Endothelial cell of umbilical vein (primary cell): ENCODE results near the gene UBE2D3. TPM values are rescaled to one million over a fixed set of nuclear protein-coding genes. Genes with fewer than 3 reads are reported as not detected.

Experiments used
- BruUV-seq: library from RNA; stranded (reverse); fragments of 400-500 nt; replicated peaks from 2 replicates; lab custom pipeline; 2021; lab: Mats Ljungman, UMichigan
- CTCF ChIA-PET: fragments of 300-600, 350-600 bp; sonication (Branson Sonifier 250); formaldehyde crosslinking; loops from one replicate; lab custom pipeline; 2021; ENCODE audit warnings: antibody characterized with exemption, inconsistent platforms; lab: Charles Lee
- POLR2A ChIA-PET: fragments of 300-600, 350-600 bp; sonication (Branson Sonifier 250); formaldehyde crosslinking; loops from one replicate; lab custom pipeline; 2021; ENCODE audit warnings: antibody characterized with exemption, inconsistent platforms; lab: Charles Lee
- DNase-seq: peaks from one replicate; pipeline ENCODE4 v3.0.0-alpha.2; 2011; ENCODE audit warnings: low read depth, low spot score
- FAIRE-seq: peaks from 2 replicates; lab custom pipeline; 2011; peaks lifted over from hg19 to GRCh38; lab: Jason Lieb, UNC
- H2AFZ ChIP-seq: 2 replicates; pipeline ENCODE4 v1.6.0; 2012; ENCODE audit warnings: low read depth, low read length, control low read depth, inconsistent platforms
- H3K27ac ChIP-seq: 2 replicates; pipeline ENCODE4 v1.5.1; 2011; ENCODE audit warnings: low read depth, mild to moderate bottlenecking, control low read depth, low read length, moderate library complexity; ENCODE audit not compliant: insufficient read depth
- H3K27me3 ChIP-seq, 2 experiments: 2 replicates each; pipeline versions ENCODE4 v1.6.0 to v1.6.1; 2011; ENCODE audit warnings: low read length in 2 of 2, mixed read lengths in 1 of 2; ENCODE audit not compliant: control insufficient read depth in 2 of 2, insufficient read depth in 2 of 2
- H3K36me3 ChIP-seq, 2 experiments: 2 replicates in 1 of 2; 3 replicates in 1 of 2; pipeline ENCODE4 v1.5.1; 2011; ENCODE audit warnings: low read length in 2 of 2, mild to moderate bottlenecking in 1 of 2, moderate library complexity in 1 of 2; ENCODE audit not compliant: control insufficient read depth in 2 of 2, insufficient read depth in 2 of 2; ENCODE audit errors: extremely low read depth in 1 of 2
- H3K4me1 ChIP-seq: 3 replicates; pipeline ENCODE4 v1.5.1; 2011; ENCODE audit warnings: mild to moderate bottlenecking, low read length; ENCODE audit not compliant: control insufficient read depth, insufficient read depth; ENCODE audit errors: extremely low read depth
- H3K4me2 ChIP-seq: 2 replicates; pipeline ENCODE4 v1.6.1; 2011; ENCODE audit warnings: low read length, control low read depth, mixed read lengths; ENCODE audit not compliant: insufficient read depth
- H3K4me3 ChIP-seq, 3 experiments: fragments of 200-600 bp in 1 of 3; sonication (generic), shearing (Covaris generic) in 1 of 3; replicated peaks in 1 of 3; 2 replicates each; pipeline ENCODE4 v1.5.1; 2011 to 2016; ENCODE audit warnings: control low read depth in 3 of 3, low read length in 3 of 3, mild to moderate bottlenecking in 2 of 3, inconsistent platforms in 1 of 3, low read depth in 1 of 3, moderate library complexity in 1 of 3; ENCODE audit not compliant: insufficient read depth in 1 of 3
- H3K79me2 ChIP-seq: 2 replicates; pipeline ENCODE4 v1.6.0; 2012; ENCODE audit warnings: low read length, inconsistent platforms; ENCODE audit not compliant: control insufficient read depth, insufficient read depth
- H3K9ac ChIP-seq: replicated peaks from 2 replicates; pipeline ENCODE3; 2011; ENCODE audit warnings: low read length, control low read depth; ENCODE audit not compliant: insufficient read depth; ENCODE audit errors: extremely low read depth
- H3K9me1 ChIP-seq: replicated peaks from 3 replicates; pipeline ENCODE4 v1.6.0; 2011; ENCODE audit warnings: mild to moderate bottlenecking, low read length; ENCODE audit not compliant: control insufficient read depth, insufficient read depth; ENCODE audit errors: extremely low read depth
- H3K9me3 ChIP-seq: replicated peaks from 2 replicates; pipeline ENCODE4 v1.5.1; 2012; ENCODE audit warnings: low read length, inconsistent platforms; ENCODE audit not compliant: control insufficient read depth, insufficient read depth
- H4K20me1 ChIP-seq: replicated peaks from 2 replicates; pipeline ENCODE3; 2011; ENCODE audit warnings: mild to moderate bottlenecking, low read length; ENCODE audit not compliant: control insufficient read depth, insufficient read depth; ENCODE audit errors: extremely low read depth
- CTCF ChIP-seq, 2 donors: IDR thresholded peaks; 1 replicate in 1 of 2; 2 replicates in 1 of 2; pipeline ENCODE4 v1.5.1; 2011; ENCODE audit warnings: low read length in 2 of 2, mild to moderate bottlenecking in 2 of 2, moderate library complexity in 2 of 2, control low read depth in 1 of 2, inconsistent platforms in 1 of 2, low read depth in 1 of 2; ENCODE audit not compliant: insufficient read depth in 1 of 2; ENCODE audit errors: extremely low read depth in 1 of 2
- EZH2 ChIP-seq: IDR thresholded peaks from 2 replicates; pipeline ENCODE4 v1.6.1; 2012; ENCODE audit warnings: borderline replicate concordance, low read depth, mild to moderate bottlenecking, moderate library complexity, low read length, inconsistent platforms; ENCODE audit not compliant: severe bottlenecking
- FOS ChIP-seq: IDR thresholded peaks from 2 replicates; pipeline ENCODE4 v1.6.1; 2011; ENCODE audit warnings: mild to moderate bottlenecking, low read length, moderate library complexity, borderline replicate concordance; ENCODE audit not compliant: insufficient read depth
- GATA2 ChIP-seq: IDR thresholded peaks from 2 replicates; pipeline ENCODE4 v1.7.0; 2011; ENCODE audit warnings: low read depth, mild to moderate bottlenecking, moderate library complexity, mixed read lengths, low read length; ENCODE audit not compliant: insufficient read length, insufficient read depth
- JUN ChIP-seq: IDR thresholded peaks from 2 replicates; pipeline ENCODE4 v1.6.1; 2011; ENCODE audit warnings: borderline replicate concordance, low read depth; ENCODE audit not compliant: insufficient read length, insufficient read depth
- MAX ChIP-seq: IDR thresholded peaks from 2 replicates; pipeline ENCODE4 v1.6.1; 2011; ENCODE audit not compliant: insufficient read depth, insufficient read length
- MYC ChIP-seq: IDR thresholded peaks from one replicate; pipeline ENCODE4 v1.6.1; 2011; ENCODE audit warnings: mild to moderate bottlenecking, low read depth, low read length
- POLR2A ChIP-seq: IDR thresholded peaks from 2 replicates; pipeline ENCODE4 v1.6.1; 2012; ENCODE audit warnings: low read depth, mild to moderate bottlenecking, control low read depth, low read length
- POLR2AphosphoS5 ChIP-seq: IDR thresholded peaks from 2 replicates; pipeline ENCODE4 v1.6.1; 2012; ENCODE audit warnings: low read depth, mild to moderate bottlenecking, control low read depth, low read length, moderate library complexity; ENCODE audit not compliant: insufficient read depth
- dilution Hi-C: fragments of 300-500 bp; cut with MboI; formaldehyde crosslinking; loops from one replicate; pipeline ENCODE4 v1.15.0; 2019; ENCODE audit warnings: low sequenced_read_pairs; ENCODE audit not compliant: extremely low pct_ligation_motif_present
- intact Hi-C: fragments of 100-400 bp; cut with micrococcal nuclease; formaldehyde crosslinking; loops from one replicate; pipeline ENCODE4 v1.10.0; 2022
- polyA plus RNA-seq, 4 experiments: library from polyadenylated mRNA; depleted of rRNA in 3 of 4; stranded (reverse) in 3 of 4; unstranded in 1 of 4; fragments of >200 nt; gene quantifications; 2 replicates each; pipeline versions ENCODE4 v1.2.1 to v1.2.3, GENCODE V29; 2011 to 2012; ENCODE audit warnings: missing spikeins in 1 of 4
- total RNA-seq: library from RNA; stranded (reverse); gene quantifications from 2 replicates; pipeline ENCODE4 v1.2.3, GENCODE V29; 2021

Gene UBE2D3
- total and polyA plus RNA-seq, 2 donors (not counting 3 experiments of a cell fraction or from before 2014, with no cell fraction given): 279 to 399 TPM

- BruUV-seq: no TSS peak
- no peak for FAIRE-seq
- no peak overlapping the region for H3K27ac ChIP-seq
- CTCF ChIA-PET: interaction anchor here (0.7 to 2.5 kb wide), 3 partner anchors 66 to 270 kb away, joined by 3 to 15 read pairs (median 4); no protein-coding TSS in a partner anchor
- no peak overlapping the region for H3K9ac ChIP-seq
- POLR2A ChIA-PET: no interaction called here
- H2AFZ ChIP-seq: peak overlapping the region; percentile 95
- no peaks in the 10 kb centered on the region for H3K36me3 ChIP-seq
- H3K4me3 ChIP-seq: no peak overlapping the region
- intact Hi-C loops (loop anchor here (2.0 to 10.0 kb wide), 4 partner anchors 67 to 327 kb away; partner anchors contain the start of gene CISD2), dilution Hi-C loops (no loop called here)
- H4K20me1 ChIP-seq: no peaks in the 10 kb centered on the region
- H3K9me3 ChIP-seq: no peaks in the 10 kb centered on the region
- H3K79me2 ChIP-seq: no peaks in the 10 kb centered on the region
- H3K4me1 ChIP-seq: peaks cover 17% of the 10 kb centered on the region
- H3K27me3 ChIP-seq: peaks cover 0 to 2% of the 10 kb centered on the region in 2 experiments
- H3K4me2 ChIP-seq: peak overlapping the region; percentile 87
- H3K9me1 ChIP-seq: no peaks in the 10 kb centered on the region
- TF ChIP-seq CTCF (IDR thresholded peaks at IDR 0.05; ENCODE audit: extremely low read depth in 1 of 2, insufficient read depth in 1 of 2, low read depth in 1 of 2, low read length in 2 of 2) (no peak), POLR2AphosphoS5 (no peak), GATA2 (no peak), POLR2A (no peak), MYC (no peak), JUN (no peak), MAX (no peak), FOS (no peak), EZH2 (no peak)
- DNase-seq: no peak
Measured at GRCh38 chr4:102761906-102762305, 65.4 kb downstream of the UBE2D3 start.
